NCI-H187 treated with DMSO at 0.1 percent for 48 hours (cell line): ENCODE measurements around the gene FAM13A.

Experiments
- DNase-seq: peaks from one replicate; lab custom pipeline; 2025; lab: John Stamatoyannopoulos, UW

FAM13A gene

GRCh38 chr4:88779431-88779830 lies 277.6 kb downstream of the FAM13A start:
- DNase-seq = no peak

- DNase-seq = no peak
Observed at GRCh38 chr4:88775529-88775928, 281.5 kb downstream of the FAM13A start.

- DNase-seq = no peak
Observed at GRCh38 chr4:88775026-88775425, 282.0 kb downstream of the FAM13A start.

DNA sequence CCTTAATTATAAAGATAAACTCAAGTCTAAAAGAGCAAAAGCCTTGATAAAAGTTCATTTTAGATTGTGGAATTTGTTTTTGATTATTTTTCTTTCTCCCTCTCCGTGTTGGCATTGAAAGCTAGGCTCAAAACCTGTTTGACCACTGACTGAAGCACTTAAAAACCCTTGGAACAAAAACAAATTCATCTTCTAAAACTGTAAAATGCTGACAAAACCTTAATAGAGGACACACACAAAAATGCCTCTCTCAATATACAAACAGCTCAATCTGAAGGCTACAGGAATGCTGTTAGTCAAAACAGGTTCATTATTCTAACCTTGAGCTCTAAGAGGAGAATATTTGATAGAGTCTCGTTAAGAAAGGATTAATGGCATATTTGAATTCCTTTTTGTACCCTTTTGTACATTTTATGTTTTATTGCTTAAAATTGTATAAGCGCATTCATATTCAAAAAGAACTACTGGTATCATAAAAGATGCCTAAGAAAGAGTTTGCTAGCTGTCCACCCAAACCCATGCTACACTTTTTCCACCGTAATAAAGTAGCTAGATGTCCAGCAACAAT lies 285.0 kb downstream of the FAM13A start:
- DNase-seq = no peak

DNA sequence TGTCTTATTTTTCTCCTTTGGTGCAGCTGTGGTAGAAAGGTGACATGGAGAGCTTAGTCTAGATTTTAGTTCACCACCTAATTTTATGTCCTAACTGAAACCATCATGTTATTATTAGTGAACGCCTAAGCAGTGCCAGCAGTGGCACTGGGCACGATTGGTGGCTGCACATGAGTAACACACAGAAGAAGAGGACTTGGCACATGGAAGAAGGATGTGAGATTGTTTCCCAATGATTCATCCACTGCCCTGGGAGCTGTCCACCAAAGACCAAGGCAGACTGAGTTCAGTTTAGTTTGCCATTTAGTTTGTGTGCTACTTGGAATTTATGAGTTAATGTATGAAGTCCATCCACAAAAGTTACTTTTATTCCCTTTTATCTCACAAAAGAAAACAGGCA lies 291.3 kb downstream of the FAM13A start:
- no peak for DNase-seq

DNA sequence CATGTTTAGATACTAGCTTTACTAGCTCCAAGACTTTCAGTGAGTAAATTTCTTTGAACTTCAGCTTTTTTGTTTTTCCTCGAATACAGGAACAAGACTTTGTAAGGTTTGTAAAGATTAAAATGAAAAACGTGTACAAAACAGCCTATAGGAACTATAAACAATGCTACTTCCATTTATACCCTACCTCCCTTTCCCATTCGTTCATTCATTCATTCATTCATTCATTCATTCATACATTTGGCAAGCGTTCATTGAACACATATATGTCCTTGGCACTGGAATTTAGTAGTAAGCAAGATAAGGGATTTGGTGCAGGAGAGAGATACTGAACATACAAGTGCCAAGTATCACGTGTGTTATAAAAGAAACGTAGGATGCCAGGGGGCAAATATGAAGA lies 293.9 kb downstream of the FAM13A start:
- no peak for DNase-seq

- DNase-seq = no peak
Observed at GRCh38 chr4:88761861-88762523, 295.0 kb downstream of the FAM13A start.

GRCh38 chr4:88761342-88761741 lies 295.6 kb downstream of the FAM13A start:
- DNase-seq = no peak

- DNase-seq = no peak
Observed at GRCh38 chr4:88759895-88760290, 297.1 kb downstream of the FAM13A start.

DNA sequence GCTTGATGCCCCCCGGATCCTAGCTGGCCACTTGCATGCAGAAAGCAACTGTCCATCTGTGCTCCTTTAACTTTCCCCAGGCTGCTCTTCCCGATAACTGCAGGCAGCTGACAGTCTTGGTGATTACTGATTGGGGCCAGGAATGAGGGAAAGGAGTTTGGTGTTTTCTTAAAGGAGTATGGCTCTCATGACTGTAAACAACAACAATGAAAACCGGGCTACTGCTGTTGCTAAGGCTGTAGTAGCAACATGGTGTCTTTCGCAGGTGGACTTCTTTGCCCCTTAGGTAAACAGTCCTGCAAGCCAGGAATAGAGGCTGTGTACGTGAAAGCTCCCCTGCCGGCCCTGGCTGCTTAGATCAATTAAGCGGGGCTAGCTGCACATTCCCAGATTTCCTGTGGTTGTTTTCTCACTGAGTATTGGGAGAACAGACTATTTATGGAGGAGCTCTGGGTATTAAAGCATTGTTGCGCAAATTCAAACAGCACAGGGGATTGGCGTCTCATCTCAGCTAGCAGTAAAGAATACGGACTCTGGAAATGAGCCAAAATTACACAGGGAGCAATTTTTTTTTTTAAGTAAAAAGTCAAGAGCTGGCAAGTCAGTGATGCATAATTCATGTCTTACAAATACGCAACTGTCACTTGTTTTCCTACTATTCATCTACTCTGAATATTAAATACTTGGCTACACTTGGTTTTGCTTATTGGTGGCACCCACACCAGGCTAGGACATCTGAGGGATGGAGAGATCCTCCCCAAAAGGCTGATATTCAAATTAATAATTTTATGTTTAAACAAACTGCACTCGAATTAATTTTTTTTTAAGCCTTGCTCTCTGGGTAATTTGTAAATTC lies 297.7 kb downstream of the FAM13A start:
- DNase-seq = no peak

DNA sequence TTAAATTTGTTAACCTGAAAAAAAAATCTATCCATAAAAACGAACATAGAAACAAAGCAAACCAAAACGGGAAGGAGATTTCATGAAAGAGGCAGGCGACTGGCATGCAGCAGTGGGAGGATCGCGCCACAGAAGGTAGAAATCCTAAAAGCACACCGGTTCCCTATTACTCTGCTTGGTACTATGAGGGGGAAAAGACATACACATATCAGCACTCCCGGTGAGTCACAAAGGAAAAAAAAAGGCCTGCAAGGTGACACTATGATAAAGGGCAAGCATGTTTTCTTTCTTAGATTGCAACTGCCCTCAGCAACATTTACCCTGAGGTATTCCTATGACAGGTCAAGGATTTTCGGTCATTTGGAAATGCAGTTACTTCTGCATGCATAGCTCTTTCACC lies 298.7 kb downstream of the FAM13A start:
- no peak for DNase-seq

DNA sequence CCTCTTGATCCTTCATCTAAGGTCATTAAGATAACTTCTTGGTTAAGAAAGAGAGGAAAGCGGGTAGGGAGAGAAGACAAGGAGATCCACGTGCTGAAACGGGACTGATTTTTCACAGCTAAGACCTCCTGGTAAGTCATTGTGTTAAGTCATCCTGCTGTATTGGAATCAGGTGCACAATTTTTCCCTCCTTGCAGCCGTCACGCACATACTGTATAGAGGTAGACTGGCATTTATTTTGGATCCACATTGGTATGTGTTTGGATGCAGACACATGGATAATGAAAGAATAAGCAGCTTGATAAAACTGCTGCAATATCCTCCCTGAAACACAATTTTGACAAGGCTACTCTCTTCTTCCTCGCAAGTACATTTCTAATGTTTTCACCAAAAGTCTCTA lies 299.2 kb downstream of the FAM13A start:
- no peak for DNase-seq

GRCh38 chr4:88757067-88757466 lies 299.9 kb downstream of the FAM13A start:
- no peak for DNase-seq

DNA sequence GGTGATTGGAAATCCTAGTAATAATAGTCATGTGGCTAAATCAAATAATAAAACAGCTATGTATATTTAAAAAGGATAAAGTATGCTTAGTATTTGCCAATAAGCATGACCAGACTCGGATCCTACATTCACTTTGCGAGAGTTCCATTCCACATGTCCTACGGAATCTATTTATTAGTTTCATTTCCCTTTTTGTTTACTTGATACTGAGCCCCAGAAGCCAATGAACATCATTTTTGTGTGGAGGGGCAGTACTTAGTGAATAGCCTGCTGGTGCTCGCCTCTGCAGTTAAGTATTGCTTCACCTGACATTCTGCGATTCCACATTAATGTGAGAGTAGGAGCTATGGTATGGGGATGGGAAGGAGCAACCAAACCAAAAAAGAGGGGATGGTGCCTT lies 300.8 kb downstream of the FAM13A start:
- no peak for DNase-seq

DNA sequence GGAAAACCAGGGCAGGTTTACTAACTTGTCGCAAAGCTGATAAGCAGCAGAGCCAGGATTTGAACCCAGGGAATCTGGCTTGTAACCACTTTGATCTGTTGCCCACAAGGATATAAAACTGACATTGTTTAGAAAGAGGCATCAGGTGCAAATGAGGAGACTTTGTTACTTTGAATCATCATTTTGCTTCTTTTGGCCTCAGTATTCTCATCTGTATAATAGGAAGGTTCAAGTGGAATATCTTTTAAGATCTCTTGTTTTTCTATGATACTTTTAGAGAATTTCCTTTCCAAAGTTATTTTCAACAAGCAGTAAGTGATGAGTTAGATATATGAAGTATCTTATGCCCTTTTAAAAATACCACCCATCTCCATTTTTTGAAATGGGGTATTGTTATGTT lies 301.5 kb downstream of the FAM13A start:
- no peak for DNase-seq

GRCh38 chr4:88754796-88755195 lies 302.2 kb downstream of the FAM13A start:
- no peak for DNase-seq

- no peak for DNase-seq
Observed at GRCh38 chr4:88753658-88754571, 303.1 kb downstream of the FAM13A start.

DNA sequence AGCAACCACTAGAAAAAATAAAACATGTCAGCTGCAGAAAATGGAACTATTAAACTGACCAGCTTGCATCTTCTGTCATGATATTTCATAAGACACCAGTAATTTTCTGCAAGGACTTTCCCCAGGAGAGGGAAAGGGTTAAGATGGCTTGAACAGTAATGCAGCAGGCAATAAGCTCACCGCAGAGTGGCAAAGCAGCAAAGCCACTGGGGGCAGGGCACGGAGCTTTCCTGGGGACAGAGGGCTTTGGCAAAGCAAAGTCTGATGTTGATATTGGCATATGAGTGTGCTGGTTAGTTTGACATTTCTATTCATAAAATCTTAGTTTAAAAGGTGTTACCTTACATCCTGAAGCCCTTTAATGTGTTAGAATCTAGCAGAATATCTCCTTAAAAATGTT lies 304.2 kb downstream of the FAM13A start:
- DNase-seq = no peak

- no peak for DNase-seq
Observed at GRCh38 chr4:88752076-88752463, 304.9 kb downstream of the FAM13A start.

DNA sequence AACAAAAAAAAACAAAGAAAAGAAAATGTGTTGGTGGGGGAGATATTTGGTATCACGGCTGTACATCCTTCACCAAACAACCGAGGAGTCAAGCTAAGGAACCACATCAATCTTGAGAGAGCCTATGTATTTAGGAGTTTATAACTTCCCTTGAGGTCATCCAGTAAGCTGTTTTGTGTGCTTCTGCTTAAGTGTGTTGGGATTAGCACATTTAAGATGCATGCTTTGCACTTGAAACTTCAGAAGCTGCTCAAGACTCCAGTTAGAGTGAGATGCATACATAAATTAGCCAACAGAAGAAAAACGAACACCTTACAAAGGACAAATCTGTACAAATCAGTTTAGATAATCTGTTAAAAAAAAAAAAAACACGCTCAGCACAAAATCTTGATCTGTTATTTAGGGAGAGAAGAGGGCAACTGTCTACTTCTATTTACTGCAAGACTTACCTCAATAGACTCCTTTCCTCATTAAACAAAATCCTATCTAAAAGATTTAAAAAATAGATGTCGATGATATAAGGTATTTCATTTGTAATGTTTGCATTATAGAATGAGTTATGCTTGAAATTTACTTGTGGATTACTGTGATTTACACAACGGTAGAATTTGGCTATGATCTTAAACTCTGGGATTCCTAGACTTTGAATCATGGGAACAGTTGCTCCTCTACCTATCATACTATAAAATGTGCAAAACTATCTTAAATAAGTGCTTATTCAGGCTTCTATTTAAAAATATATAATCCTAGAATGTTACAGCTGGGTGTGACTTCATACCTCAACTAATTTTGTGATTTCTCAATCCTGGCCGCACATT lies 305.5 kb downstream of the FAM13A start:
- no peak for DNase-seq

DNA sequence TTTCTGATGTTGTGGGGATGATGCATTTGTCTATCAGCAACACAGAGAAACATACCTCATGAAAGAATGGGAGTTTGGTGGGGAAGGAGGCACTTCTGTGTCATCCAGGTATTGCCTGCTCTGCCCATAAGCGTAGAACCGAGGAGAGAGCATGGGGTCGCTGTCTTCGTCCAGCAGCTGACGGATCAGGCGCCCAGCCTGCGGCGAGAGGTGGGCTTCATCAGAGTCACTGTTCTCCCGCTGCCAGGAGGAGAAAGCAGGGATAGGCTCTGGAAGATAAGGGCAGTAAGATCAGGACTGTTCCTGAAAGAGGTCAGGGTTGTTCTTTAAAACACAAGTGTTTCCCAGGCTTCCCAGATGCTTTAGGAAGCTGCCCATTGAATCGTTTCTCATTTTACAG lies 306.6 kb downstream of the FAM13A start:
- no peak for DNase-seq
